Liver (tissue), 9 donors: ENCODE results near the gene FILIP1. TPM values are rescaled to one million over a fixed set of nuclear protein-coding genes. Genes with fewer than 3 reads are reported as not detected.

ENCODE experiments used
- DNase-seq: peaks from one replicate; pipeline ENCODE4 v3.0.0-alpha.2; 2017; ENCODE audit warnings: low spot score
- H3K27ac ChIP-seq, 2 donors: one replicate each; pipeline ENCODE4 v1.7.0; 2013; ENCODE audit warnings: inconsistent platforms in 2 of 2, low read length in 2 of 2, control low read depth in 1 of 2, low read depth in 1 of 2, mild to moderate bottlenecking in 1 of 2
- H3K27me3 ChIP-seq, 4 donors: one replicate each; pipeline versions ENCODE4 v1.6.1 to v1.7.0; 2013; ENCODE audit warnings: low read length in 3 of 4, inconsistent platforms in 1 of 4, mild to moderate bottlenecking in 1 of 4, moderate library complexity in 1 of 4; ENCODE audit not compliant: control insufficient read depth in 4 of 4, insufficient read depth in 4 of 4
- H3K36me3 ChIP-seq, 4 donors: one replicate each; pipeline versions ENCODE4 v1.6.1 to v1.7.0; 2013; ENCODE audit warnings: low read length in 3 of 4, mild to moderate bottlenecking in 3 of 4, low read depth in 1 of 4, moderate library complexity in 1 of 4; ENCODE audit not compliant: control insufficient read depth in 4 of 4, insufficient read depth in 3 of 4
- H3K4me1 ChIP-seq, 4 donors: one replicate each; pipeline versions ENCODE4 v1.6.1 to v1.7.0; 2013; ENCODE audit warnings: low read length in 3 of 4, mild to moderate bottlenecking in 3 of 4, moderate library complexity in 1 of 4; ENCODE audit not compliant: control insufficient read depth in 4 of 4, insufficient read depth in 4 of 4
- H3K4me3 ChIP-seq, 3 donors: one replicate each; pipeline versions ENCODE4 v1.6.1 to v1.7.0; 2013; ENCODE audit warnings: low read length in 3 of 3, control low read depth in 1 of 3, low read depth in 1 of 3, mild to moderate bottlenecking in 1 of 3
- H3K9ac ChIP-seq, 2 donors: one replicate each; pipeline ENCODE4 v1.7.0; 2013; ENCODE audit warnings: low read length in 2 of 2, mild to moderate bottlenecking in 2 of 2, moderate library complexity in 2 of 2, control low read depth in 1 of 2, low read depth in 1 of 2
- H3K9me3 ChIP-seq, 4 donors: one replicate each; pipeline versions ENCODE4 v1.6.1 to v1.7.0; 2013; ENCODE audit warnings: low read length in 3 of 4; ENCODE audit not compliant: control insufficient read depth in 4 of 4
- EGR1 ChIP-seq, 2 donors: IDR thresholded peaks; 2 replicates each; pipeline ENCODE4 v1.6.1; 2016 to 2018; ENCODE audit warnings: antibody characterized with exemption in 2 of 2, low read depth in 2 of 2
- FOXA1 ChIP-seq: IDR thresholded peaks from 2 replicates; pipeline ENCODE4 v1.6.1; 2016; ENCODE audit warnings: antibody characterized with exemption
- FOXA2 ChIP-seq: IDR thresholded peaks from 2 replicates; pipeline ENCODE4 v1.6.1; 2016; ENCODE audit warnings: antibody characterized with exemption
- GABPA ChIP-seq, 2 donors: IDR thresholded peaks in 1 of 2; conservative IDR thresholded peaks in 1 of 2; 2 replicates each; pipeline ENCODE4 v1.6.1; 2016; ENCODE audit warnings: antibody characterized with exemption in 2 of 2, mild to moderate bottlenecking in 1 of 2, moderate library complexity in 1 of 2
- HNF4G ChIP-seq: IDR thresholded peaks from 2 replicates; pipeline ENCODE4 v1.6.1; 2016; ENCODE audit warnings: antibody characterized with exemption
- JUND ChIP-seq, 2 donors: IDR thresholded peaks; 2 replicates each; pipeline ENCODE4 v1.6.1; 2016; ENCODE audit warnings: antibody characterized with exemption in 2 of 2
- RXRA ChIP-seq, 2 donors: IDR thresholded peaks; 2 replicates each; pipeline ENCODE4 v1.6.1; 2017 to 2018; ENCODE audit warnings: antibody characterized with exemption in 2 of 2, mild to moderate bottlenecking in 1 of 2
- SP1 ChIP-seq: IDR thresholded peaks from 2 replicates; pipeline ENCODE4 v1.6.1; 2018; ENCODE audit warnings: antibody characterized with exemption, mild to moderate bottlenecking
- YY1 ChIP-seq: IDR thresholded peaks from 2 replicates; pipeline ENCODE4 v1.6.1; 2016; ENCODE audit warnings: antibody characterized with exemption, mild to moderate bottlenecking
- WGBS: extraction: QIAGEN DNeasy Blood & Tissue Kit; methylation state at CpG from one replicate; pipeline ENCODE4 v1.1.7; 2013; 5-methylcytosine and 5-hydroxymethylcytosine counted together
- polyA plus RNA-seq, 2 donors: library from polyadenylated mRNA; stranded (reverse) in 1 of 2; unstranded in 1 of 2; fragments of 200-250 nt in 1 of 2; fragments of >200 nt in 1 of 2; fragmentation: Nextera tagmentation in 1 of 2; extraction: Ambion mirVana in 1 of 2; gene quantifications; one replicate each; pipeline versions ENCODE4 v1.2.1 to v1.2.3, GENCODE V29; 2013 to 2015
- total RNA-seq, 2 donors: library from RNA; depleted of rRNA; stranded (reverse); fragments of >200 nt; gene quantifications; one replicate each; pipeline ENCODE4 v1.2.3, GENCODE V29; 2014
- TF ChIP-seq, protein P1 (sequence below): IDR thresholded peaks from 2 replicates; pipeline ENCODE4 v1.6.1; 2016; ENCODE audit warnings: antibody characterized with exemption
- TF ChIP-seq, protein P2 (sequence below): IDR thresholded peaks from 2 replicates; pipeline ENCODE4 v1.6.1; 2016; ENCODE audit warnings: antibody characterized with exemption, mild to moderate bottlenecking
- TF ChIP-seq, protein P3 (sequence below): IDR thresholded peaks from 2 replicates; pipeline ENCODE4 v1.6.1; 2016; ENCODE audit warnings: antibody characterized with exemption
- TF ChIP-seq, protein P4 (sequence below): fragments of 150-350 bp; IDR thresholded peaks from 2 replicates; pipeline ENCODE4 v1.5.1; 2017; ENCODE audit warnings: improper control_type of control experiment, low read depth, low read length; ENCODE audit not compliant: missing input control
- TF ChIP-seq, protein P5 (sequence below): IDR thresholded peaks from 2 replicates; pipeline ENCODE4 v1.6.1; 2016; ENCODE audit warnings: antibody characterized with exemption
- donor health status: healthy.
- donor health status: healthy.
- donor health status: healthy.
- donor health status: healthy.
- donor health status: healthy.

Gene FILIP1
- total and polyA plus RNA-seq, 4 donors, result 0.70 to 2.8 (median 1.1) TPM

DNA sequence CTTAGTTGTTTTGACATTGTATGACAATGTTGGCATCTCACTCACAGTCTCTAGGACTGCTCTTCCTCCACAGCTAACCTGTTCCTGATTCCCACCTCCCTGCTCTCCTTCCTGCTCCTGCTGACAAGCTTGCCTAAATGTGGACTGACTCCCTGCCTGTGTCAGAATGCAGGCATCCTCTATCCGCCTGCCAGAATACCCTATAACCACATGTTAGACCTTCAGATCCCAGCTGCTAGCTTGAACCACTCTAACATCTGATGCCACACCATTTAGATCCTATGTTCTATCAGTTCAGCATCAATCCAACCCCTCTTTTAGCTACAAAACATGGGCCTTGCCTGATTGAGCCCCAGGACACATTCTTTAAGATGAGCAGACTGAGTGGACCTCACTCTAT is 12.2 kb downstream of the FILIP1 start:
- TF ChIP-seq EGR1 (IDR thresholded peaks at IDR 0.05; ENCODE audit: low read depth in 2 of 2) (no peak), YY1 (no peak), SP1 (no peak), RXRA (IDR thresholded peaks at IDR 0.05) (no peak)
- TF ChIP-seq, protein P1, sequence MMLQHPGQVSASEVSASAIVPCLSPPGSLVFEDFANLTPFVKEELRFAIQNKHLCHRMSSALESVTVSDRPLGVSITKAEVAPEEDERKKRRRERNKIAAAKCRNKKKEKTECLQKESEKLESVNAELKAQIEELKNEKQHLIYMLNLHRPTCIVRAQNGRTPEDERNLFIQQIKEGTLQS, result no peak
- TF ChIP-seq, protein P2, sequence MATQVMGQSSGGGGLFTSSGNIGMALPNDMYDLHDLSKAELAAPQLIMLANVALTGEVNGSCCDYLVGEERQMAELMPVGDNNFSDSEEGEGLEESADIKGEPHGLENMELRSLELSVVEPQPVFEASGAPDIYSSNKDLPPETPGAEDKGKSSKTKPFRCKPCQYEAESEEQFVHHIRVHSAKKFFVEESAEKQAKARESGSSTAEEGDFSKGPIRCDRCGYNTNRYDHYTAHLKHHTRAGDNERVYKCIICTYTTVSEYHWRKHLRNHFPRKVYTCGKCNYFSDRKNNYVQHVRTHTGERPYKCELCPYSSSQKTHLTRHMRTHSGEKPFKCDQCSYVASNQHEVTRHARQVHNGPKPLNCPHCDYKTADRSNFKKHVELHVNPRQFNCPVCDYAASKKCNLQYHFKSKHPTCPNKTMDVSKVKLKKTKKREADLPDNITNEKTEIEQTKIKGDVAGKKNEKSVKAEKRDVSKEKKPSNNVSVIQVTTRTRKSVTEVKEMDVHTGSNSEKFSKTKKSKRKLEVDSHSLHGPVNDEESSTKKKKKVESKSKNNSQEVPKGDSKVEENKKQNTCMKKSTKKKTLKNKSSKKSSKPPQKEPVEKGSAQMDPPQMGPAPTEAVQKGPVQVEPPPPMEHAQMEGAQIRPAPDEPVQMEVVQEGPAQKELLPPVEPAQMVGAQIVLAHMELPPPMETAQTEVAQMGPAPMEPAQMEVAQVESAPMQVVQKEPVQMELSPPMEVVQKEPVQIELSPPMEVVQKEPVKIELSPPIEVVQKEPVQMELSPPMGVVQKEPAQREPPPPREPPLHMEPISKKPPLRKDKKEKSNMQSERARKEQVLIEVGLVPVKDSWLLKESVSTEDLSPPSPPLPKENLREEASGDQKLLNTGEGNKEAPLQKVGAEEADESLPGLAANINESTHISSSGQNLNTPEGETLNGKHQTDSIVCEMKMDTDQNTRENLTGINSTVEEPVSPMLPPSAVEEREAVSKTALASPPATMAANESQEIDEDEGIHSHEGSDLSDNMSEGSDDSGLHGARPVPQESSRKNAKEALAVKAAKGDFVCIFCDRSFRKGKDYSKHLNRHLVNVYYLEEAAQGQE, result no peak
- H3K4me3 ChIP-seq, result no peak overlapping the region
- whole genome bisulfite sequencing, result 80% methylated on average over 1 of the region's 1 CpG
- H3K27ac ChIP-seq, result no peak overlapping the region
- H3K27me3 ChIP-seq, result no peaks in the 10 kb centered on the region
- no peaks in the 10 kb centered on the region for H3K9me3 ChIP-seq
- no peak overlapping the region for H3K9ac ChIP-seq
- DNase-seq, result no peak
- no peaks in the 10 kb centered on the region for H3K36me3 ChIP-seq
- no peaks in the 10 kb centered on the region for H3K4me1 ChIP-seq

GRCh38 chr6:75480425-75480824 is 13.2 kb downstream of the FILIP1 start:
- WGBS, result 60% methylated on average over 1 of the region's 1 CpG
- TF ChIP-seq JUND (IDR thresholded peaks at IDR 0.05) (no peak), FOXA2 (no peak)
- TF ChIP-seq, protein P3, sequence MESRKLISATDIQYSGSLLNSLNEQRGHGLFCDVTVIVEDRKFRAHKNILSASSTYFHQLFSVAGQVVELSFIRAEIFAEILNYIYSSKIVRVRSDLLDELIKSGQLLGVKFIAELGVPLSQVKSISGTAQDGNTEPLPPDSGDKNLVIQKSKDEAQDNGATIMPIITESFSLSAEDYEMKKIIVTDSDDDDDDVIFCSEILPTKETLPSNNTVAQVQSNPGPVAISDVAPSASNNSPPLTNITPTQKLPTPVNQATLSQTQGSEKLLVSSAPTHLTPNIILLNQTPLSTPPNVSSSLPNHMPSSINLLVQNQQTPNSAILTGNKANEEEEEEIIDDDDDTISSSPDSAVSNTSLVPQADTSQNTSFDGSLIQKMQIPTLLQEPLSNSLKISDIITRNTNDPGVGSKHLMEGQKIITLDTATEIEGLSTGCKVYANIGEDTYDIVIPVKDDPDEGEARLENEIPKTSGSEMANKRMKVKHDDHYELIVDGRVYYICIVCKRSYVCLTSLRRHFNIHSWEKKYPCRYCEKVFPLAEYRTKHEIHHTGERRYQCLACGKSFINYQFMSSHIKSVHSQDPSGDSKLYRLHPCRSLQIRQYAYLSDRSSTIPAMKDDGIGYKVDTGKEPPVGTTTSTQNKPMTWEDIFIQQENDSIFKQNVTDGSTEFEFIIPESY, result no peak

DNA sequence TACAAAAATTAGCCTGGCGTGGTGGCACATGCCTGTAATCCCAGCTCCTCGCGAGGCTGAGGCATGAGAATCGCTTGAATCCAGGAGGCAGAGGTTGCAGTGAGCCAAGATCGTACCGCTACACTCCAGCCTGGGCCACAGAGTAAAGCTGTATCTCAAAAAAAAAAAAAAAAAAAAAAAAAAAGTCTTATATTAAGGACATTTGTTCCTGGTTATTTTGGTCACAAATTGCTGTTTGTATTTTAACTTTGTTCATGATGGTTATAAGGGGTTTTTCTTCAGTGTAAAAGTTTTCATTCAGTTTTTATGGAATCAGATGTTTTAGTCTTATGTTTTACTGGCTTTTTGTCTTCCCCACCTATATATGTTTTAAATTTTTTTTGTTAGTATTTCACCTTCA is 13.9 kb downstream of the FILIP1 start:
- Histone ChIP-seq H3K36me3 (no peaks in the 10 kb centered on the region), H3K9me3 (no peaks in the 10 kb centered on the region), H3K9ac (no peak overlapping the region), H3K4me1 (no peaks in the 10 kb centered on the region), H3K27ac (no peak overlapping the region), H3K27me3 (no peaks in the 10 kb centered on the region), H3K4me3 (no peak overlapping the region)
- 95% methylated on average over 6 of the region's 6 CpGs for WGBS
- TF ChIP-seq GABPA (IDR thresholded peaks at IDR 0.05 in 1 of 2, conservative IDR thresholded peaks at IDR 0.05 in 1 of 2), result no peak
- TF ChIP-seq, protein P4, sequence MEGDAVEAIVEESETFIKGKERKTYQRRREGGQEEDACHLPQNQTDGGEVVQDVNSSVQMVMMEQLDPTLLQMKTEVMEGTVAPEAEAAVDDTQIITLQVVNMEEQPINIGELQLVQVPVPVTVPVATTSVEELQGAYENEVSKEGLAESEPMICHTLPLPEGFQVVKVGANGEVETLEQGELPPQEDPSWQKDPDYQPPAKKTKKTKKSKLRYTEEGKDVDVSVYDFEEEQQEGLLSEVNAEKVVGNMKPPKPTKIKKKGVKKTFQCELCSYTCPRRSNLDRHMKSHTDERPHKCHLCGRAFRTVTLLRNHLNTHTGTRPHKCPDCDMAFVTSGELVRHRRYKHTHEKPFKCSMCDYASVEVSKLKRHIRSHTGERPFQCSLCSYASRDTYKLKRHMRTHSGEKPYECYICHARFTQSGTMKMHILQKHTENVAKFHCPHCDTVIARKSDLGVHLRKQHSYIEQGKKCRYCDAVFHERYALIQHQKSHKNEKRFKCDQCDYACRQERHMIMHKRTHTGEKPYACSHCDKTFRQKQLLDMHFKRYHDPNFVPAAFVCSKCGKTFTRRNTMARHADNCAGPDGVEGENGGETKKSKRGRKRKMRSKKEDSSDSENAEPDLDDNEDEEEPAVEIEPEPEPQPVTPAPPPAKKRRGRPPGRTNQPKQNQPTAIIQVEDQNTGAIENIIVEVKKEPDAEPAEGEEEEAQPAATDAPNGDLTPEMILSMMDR, result no peak
- TF ChIP-seq HNF4G, result no peak
- no peak for TF ChIP-seq RXRA (IDR thresholded peaks at IDR 0.05)
- TF ChIP-seq, protein P2, result no peak
- TF ChIP-seq, protein P5, sequence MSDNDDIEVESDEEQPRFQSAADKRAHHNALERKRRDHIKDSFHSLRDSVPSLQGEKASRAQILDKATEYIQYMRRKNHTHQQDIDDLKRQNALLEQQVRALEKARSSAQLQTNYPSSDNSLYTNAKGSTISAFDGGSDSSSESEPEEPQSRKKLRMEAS, result no peak
- TF ChIP-seq FOXA2, result no peak
- TF ChIP-seq FOXA1, result no peak
- TF ChIP-seq, protein P1, result no peak
- TF ChIP-seq JUND (IDR thresholded peaks at IDR 0.05), result no peak
- no peak for DNase-seq

More at GRCh38 chr6:75480425-75480824, 13.2 kb downstream of the FILIP1 start:
- H3K9me3 ChIP-seq, result no peaks in the 10 kb centered on the region
- no peaks in the 10 kb centered on the region for H3K4me1 ChIP-seq
- H3K27me3 ChIP-seq, result no peaks in the 10 kb centered on the region
- no peak for DNase-seq
- no peaks in the 10 kb centered on the region for H3K36me3 ChIP-seq
- no peak overlapping the region for H3K27ac ChIP-seq
- no peak overlapping the region for H3K9ac ChIP-seq
- H3K4me3 ChIP-seq, result no peak overlapping the region
